HepG2 (cell line): ENCODE measurements around the gene CHMP5. TPM values are rescaled to one million over a fixed set of nuclear protein-coding genes. Genes with fewer than 3 reads are reported as not detected.

Experiments
- HNF1B ChIP-seq: sonication (generic); formaldehyde crosslinking; IDR thresholded peaks from 2 replicates; pipeline ENCODE4 v1.5.1; 2020; ENCODE audit warnings: mild to moderate bottlenecking, moderate library complexity, missing genetic modification reagents
- IKZF1 ChIP-seq: fragments of 450-650 bp; IDR thresholded peaks from 2 replicates; pipeline ENCODE4 v1.7.1; 2016
- IKZF4 ChIP-seq: sonication (generic); formaldehyde crosslinking; IDR thresholded peaks from 2 replicates; pipeline ENCODE4 v1.5.1; 2020; ENCODE audit warnings: borderline replicate concordance, mild to moderate bottlenecking, low read depth, missing genetic modification reagents; ENCODE audit errors: not compliant biosample characterization
- IRF2 ChIP-seq: IDR thresholded peaks from 2 replicates; pipeline ENCODE4 v1.6.1; 2018; ENCODE audit warnings: missing genetic modification reagents, missing compliant biosample characterization
- PPARG ChIP-seq: conservative IDR thresholded peaks from 2 replicates; pipeline ENCODE4 v1.6.1; 2016; ENCODE audit warnings: missing biosample characterization, missing genetic modification reagents
- RBAK ChIP-seq: sonication (generic); formaldehyde crosslinking; IDR thresholded peaks from 2 replicates; pipeline ENCODE4 v1.5.1; 2020; ENCODE audit warnings: mild to moderate bottlenecking, missing genetic modification reagents
- RFX3 ChIP-seq: IDR thresholded peaks from 2 replicates; pipeline ENCODE4 v1.6.1; 2016; ENCODE audit warnings: missing biosample characterization, missing genetic modification reagents
- STAG1 ChIP-seq: sonication (generic); formaldehyde crosslinking; IDR thresholded peaks from 2 replicates; pipeline ENCODE4 v1.4.0; 2020; ENCODE audit warnings: missing genetic modification reagents
- ZFY ChIP-seq: sonication (generic); formaldehyde crosslinking; IDR thresholded peaks from 2 replicates; pipeline ENCODE4 v1.4.0; 2020; ENCODE audit warnings: missing genetic modification reagents
- ZNF567 ChIP-seq: sonication (generic); formaldehyde crosslinking; IDR thresholded peaks from 2 replicates; pipeline ENCODE4 v1.8.1; 2023; ENCODE audit warnings: mild to moderate bottlenecking, missing genetic modification reagents, borderline replicate concordance
- polyA plus RNA-seq, 8 experiments: library from polyadenylated mRNA; depleted of rRNA in 3 of 8; stranded (reverse) in 7 of 8; unstranded in 1 of 8; fragments of >200 nt; fragmentation: Illumina TruSeq in 4 of 8; extraction: Trizol in 4 of 8; gene quantifications; 2 replicates each; pipeline versions ENCODE4 v1.2.1 to v1.2.3, GENCODE V29; 2011 to 2016; ENCODE audit warnings: low read depth in 4 of 8, missing spikeins in 1 of 8, mixed read lengths in 1 of 8; ENCODE audit not compliant: insufficient read depth in 1 of 8
- total RNA-seq, 5 experiments: library from RNA; depleted of rRNA; stranded (reverse); fragments of >200 nt; fragmentation: Illumina TruSeq; extraction: Trizol; gene quantifications; 2 replicates each; pipeline ENCODE4 v1.2.3, GENCODE V29; 2016; ENCODE audit warnings: low read depth in 1 of 5
- TF ChIP-seq, protein P1 (sequence below): IDR thresholded peaks from 2 replicates; pipeline ENCODE4 v1.6.1; 2016; ENCODE audit warnings: control low read depth
- TF ChIP-seq, protein P2 (sequence below): sonication (generic); formaldehyde crosslinking; conservative IDR thresholded peaks from 2 replicates; pipeline ENCODE4 v1.4.0; 2020; ENCODE audit warnings: missing genetic modification reagents

CHMP5 gene
- total and polyA plus RNA-seq, 2 of the 13 experiments (the other 11 are each of a cell fraction or from before 2014, with no cell fraction given) = 46.0 to 57.3 TPM

GRCh38 chr9:33229359-33230114 lies 35.3 kb upstream of the CHMP5 start (continued):
- no peak for TF ChIP-seq ZNF567 (CRISPR knock-in tag)
- TF ChIP-seq STAG1 (CRISPR knock-in tag) = peak; percentile 78
- TF ChIP-seq, protein P1, sequence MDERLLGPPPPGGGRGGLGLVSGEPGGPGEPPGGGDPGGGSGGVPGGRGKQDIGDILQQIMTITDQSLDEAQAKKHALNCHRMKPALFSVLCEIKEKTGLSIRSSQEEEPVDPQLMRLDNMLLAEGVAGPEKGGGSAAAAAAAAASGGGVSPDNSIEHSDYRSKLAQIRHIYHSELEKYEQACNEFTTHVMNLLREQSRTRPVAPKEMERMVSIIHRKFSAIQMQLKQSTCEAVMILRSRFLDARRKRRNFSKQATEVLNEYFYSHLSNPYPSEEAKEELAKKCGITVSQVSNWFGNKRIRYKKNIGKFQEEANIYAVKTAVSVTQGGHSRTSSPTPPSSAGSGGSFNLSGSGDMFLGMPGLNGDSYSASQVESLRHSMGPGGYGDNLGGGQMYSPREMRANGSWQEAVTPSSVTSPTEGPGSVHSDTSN (CRISPR knock-in tag) = no peak
- TF ChIP-seq IKZF1 = no peak
- TF ChIP-seq ZFY = no peak
- TF ChIP-seq, protein P2, sequence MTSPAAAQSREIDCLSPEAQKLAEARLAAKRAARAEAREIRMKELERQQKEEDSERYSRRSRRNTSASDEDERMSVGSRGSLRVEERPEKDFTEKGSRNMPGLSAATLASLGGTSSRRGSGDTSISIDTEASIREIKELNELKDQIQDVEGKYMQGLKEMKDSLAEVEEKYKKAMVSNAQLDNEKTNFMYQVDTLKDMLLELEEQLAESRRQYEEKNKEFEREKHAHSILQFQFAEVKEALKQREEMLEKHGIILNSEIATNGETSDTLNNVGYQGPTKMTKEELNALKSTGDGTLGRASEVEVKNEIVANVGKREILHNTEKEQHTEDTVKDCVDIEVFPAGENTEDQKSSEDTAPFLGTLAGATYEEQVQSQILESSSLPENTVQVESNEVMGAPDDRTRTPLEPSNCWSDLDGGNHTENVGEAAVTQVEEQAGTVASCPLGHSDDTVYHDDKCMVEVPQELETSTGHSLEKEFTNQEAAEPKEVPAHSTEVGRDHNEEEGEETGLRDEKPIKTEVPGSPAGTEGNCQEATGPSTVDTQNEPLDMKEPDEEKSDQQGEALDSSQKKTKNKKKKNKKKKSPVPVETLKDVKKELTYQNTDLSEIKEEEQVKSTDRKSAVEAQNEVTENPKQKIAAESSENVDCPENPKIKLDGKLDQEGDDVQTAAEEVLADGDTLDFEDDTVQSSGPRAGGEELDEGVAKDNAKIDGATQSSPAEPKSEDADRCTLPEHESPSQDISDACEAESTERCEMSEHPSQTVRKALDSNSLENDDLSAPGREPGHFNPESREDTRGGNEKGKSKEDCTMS (CRISPR knock-in tag) = no peak
- TF ChIP-seq IKZF4 (CRISPR knock-in tag) = no peak
- TF ChIP-seq IRF2 (CRISPR knock-in tag) = no peak
- no peak for TF ChIP-seq RFX3 (CRISPR knock-in tag)
- no peak for TF ChIP-seq PPARG
- no peak for TF ChIP-seq RBAK (CRISPR knock-in tag)
- TF ChIP-seq HNF1B (CRISPR knock-in tag) = peak; percentile 62; the same call in 1 of the 2 replicates
